Sciatic nerve (tissue), 2 donors: ENCODE data around the gene NFKBIB. TPM values are rescaled to one million over a fixed set of nuclear protein-coding genes. Genes with fewer than 3 reads are reported as not detected.
"Not testable (repeated sequence)": the region's sequence is repeated elsewhere in the genome, so short reads cannot be mapped to it uniquely, and the experiment has no call there.

Experiments
- ATAC-seq: fragments of 200-7000 bp; cut with Tn5 transposase; one replicate; pipeline ENCODE4 v1.9.1; 2020; ENCODE audit warnings: mild to moderate bottlenecking, moderate library complexity
- DNase-seq: peaks from one replicate; pipeline ENCODE4 v3.0.0-alpha.2; 2020; ENCODE audit warnings: low spot score
- intact Hi-C: fragments of 100-400 bp; cut with DNase I; formaldehyde crosslinking; loops from one replicate; pipeline ENCODE4 v1.14.2; 2022
- total RNA-seq: library from RNA; stranded (reverse); fragmentation: NEBNext Ultra II Directional; extraction: Animal tissue kit (Norgen Biotek cat#: 25700); gene quantifications from one replicate; pipeline ENCODE4 v1.2.1, GENCODE V29; 2021
- donor health status: DM: no; HTN: no; CAD: no.
- donor health status: DM: no; HTN: no; CAD: no.

NFKBIB gene
- total RNA-seq, 1 donor from 2014 or later, result 14.6 TPM

DNA sequence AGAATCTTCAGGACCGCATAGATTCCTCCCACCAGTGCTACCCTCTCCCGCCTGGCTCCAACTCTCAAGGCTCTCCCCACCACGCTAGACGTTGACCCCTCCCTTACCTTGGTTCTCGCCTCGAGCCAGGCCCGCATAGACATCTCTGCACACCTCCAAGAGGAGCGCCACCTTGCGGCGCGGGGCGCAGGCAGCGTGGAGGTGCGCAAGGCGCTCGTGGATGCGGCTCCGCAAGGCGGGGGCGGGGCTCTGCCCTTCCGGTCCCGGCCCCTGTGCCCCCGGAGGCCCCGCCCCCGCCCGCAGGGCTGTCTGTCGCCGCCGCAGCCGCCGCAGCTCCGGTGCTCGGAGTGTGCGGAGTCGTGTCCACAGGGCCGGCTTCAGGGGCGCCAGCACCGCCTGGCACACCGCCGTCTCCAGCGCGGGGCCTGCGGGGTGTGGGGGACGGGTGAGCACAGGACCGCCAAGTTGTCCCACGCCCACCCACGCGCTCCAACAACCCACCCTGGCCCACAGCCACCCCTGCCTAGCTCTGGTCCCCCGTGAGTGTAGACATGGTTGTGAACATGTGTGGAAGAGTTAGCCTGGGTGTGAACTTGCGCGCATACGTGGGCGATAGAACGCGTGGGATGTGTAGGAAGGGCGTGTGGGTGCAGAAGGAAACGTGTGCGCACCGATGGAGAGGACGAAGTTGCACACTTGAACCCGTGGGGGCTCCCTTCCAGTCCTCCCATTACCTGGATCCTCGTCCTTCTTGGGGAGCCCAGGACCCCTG, 29.7 kb upstream of the NFKBIB start:
- DNase-seq (peak; percentile 90), ATAC-seq (peak; percentile 88)
- intact Hi-C loops, result no loop called here

- intact Hi-C loops, result no loop called here
- peak; percentile 22 for ATAC-seq
Observed at GRCh38 chr19:38870612-38871011, 29.2 kb upstream of the NFKBIB start.

GRCh38 chr19:38873400-38873799, 26.4 kb upstream of the NFKBIB start:
- DNase-seq, intact Hi-C loops, ATAC-seq: not testable (repeated sequence)

More at GRCh38 chr19:38870612-38871011, 29.2 kb upstream of the NFKBIB start:
- DNase-seq, result no peak

GRCh38 chr19:38875656-38876395, 23.9 kb upstream of the NFKBIB start:
- ATAC-seq (no peak), DNase-seq (no peak)
- intact Hi-C loops, result no loop called here

DNA sequence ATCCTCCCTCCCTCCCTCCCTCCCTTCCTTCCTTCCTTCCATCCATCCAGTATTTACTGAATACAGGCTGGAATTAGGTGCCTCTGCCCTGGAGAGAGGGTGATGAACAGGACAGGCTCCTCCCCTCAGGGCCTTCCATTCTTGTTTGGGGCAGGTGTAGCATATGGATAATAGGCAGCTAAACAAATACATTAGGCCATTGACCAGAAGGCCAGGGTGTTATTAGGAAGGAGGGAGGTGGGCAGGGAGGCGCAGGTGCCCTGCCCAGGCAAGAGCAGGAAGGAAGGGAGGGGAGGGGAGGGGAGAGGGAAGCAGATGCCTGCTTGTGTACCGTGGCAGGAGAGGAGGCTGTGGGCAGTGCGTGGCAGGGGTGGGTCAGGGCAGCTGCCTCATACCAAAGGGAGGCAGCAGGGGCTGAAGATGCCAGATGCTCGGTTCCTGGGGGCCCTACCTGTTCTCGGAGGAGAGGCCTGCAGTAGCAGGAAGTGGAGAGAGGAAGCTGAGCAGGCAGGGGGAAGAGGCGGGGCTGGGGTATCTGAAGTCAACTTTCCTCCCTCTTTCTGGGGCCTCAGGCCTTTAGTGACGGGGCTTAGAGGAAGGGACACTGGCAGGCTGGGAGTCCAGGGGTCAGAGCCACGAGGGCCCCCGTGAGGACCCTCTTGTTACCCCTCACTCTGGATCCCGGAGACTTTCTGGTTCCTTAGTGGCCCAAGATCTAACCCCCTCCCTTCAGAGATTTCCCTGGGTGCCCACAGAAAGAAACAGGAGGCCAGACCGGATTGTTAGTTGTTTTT, 21.8 kb upstream of the NFKBIB start, which contains the start of gene RINL:
RINL (minus strand) TSS at position 495 of the 794 bp plus-strand sequence. CDS start 1,533 bp downstream, outside the sequence.
- DNase-seq (no peak), ATAC-seq (peak; percentile 38)

DNA sequence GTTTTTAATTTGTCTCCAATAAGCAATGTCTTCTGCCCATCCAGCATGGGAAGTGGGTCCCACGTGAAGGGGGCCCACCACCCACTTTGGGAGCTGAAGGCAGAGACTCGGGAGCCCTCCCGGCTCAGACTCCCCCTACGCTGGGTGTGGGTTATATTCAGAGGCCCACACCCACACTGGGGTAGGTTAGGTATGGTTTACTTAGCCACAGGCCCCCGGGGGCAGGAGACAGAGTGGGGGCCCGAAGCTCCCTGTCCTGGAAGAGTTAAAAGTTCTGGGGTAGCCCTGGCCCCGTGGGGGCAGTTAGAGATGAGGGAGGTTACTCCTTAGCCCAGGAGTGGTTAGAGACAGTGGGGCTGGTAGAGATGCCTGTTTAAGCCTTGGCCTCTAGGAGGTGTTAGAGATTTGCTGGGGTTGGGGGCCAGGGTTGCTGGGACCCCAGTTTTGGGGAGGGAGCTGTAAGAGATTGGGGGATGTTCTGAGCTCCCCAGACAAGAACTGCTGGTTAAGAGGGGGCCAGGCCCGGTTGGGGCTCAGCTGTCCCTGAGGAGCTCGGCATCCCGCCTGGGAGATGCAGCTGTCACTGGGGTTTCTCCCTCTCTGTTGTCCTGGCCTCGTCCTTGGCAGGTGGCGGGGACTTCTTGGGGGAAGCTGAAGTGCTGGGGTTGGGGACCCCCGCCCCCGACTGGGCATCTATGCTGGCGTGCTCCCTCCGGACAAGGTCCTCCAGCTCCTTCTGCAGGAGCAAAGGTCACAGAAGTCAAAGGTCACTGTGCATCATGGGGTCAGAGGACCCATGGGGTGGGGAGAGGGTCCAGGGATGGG, 21.0 kb upstream of the NFKBIB start:
- ATAC-seq, result peak; percentile 20
- intact Hi-C loops, result no loop called here

More for the DNA sequence above, 21.8 kb upstream of the NFKBIB start, which contains the start of gene RINL:
- intact Hi-C loops, result no loop called here

GRCh38 chr19:38879400-38879751, 20.4 kb upstream of the NFKBIB start:
- DNase-seq, result no peak
- intact Hi-C loops, result no loop called here
- ATAC-seq, result peak; percentile 7

More for the DNA sequence above, 21.0 kb upstream of the NFKBIB start:
- DNase-seq, result no peak

GRCh38 chr19:38880076-38880881, 19.5 kb upstream of the NFKBIB start:
- intact Hi-C loops, result no loop called here
- ATAC-seq, result no peak
- DNase-seq, result no peak

GRCh38 chr19:38880882-38881609, 18.7 kb upstream of the NFKBIB start:
- no peak for DNase-seq
- intact Hi-C loops, result no loop called here
- ATAC-seq, result no peak

DNA sequence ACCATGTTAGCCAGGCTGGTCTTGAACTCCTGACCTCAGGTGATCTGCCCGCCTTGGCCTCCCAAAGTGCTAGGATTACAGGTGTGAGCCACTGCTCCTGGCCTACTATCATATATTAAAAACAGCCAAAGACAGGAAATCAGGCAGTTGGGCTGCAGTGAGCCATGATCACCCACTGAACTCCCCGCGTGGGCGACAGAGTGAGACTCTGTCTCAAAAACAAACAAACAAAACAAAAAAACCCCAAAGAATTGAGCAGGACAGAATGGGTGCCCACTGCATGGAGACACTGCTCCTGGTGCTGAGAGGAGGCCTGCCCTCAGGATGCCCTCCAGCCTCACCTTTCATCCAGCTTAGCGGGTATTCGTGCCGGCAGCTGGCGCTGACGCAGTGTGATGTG, 16.5 kb upstream of the NFKBIB start:
- DNase-seq, result no peak
- ATAC-seq, result no peak
- intact Hi-C loops, result no loop called here

GRCh38 chr19:38884691-38885090, 15.1 kb upstream of the NFKBIB start:
- intact Hi-C loops, DNase-seq, ATAC-seq: not testable (repeated sequence)

- DNase-seq (no peak), ATAC-seq (no peak)
- intact Hi-C loops, result no loop called here
Observed at GRCh38 chr19:38888876-38889275, 10.9 kb upstream of the NFKBIB start.

DNA sequence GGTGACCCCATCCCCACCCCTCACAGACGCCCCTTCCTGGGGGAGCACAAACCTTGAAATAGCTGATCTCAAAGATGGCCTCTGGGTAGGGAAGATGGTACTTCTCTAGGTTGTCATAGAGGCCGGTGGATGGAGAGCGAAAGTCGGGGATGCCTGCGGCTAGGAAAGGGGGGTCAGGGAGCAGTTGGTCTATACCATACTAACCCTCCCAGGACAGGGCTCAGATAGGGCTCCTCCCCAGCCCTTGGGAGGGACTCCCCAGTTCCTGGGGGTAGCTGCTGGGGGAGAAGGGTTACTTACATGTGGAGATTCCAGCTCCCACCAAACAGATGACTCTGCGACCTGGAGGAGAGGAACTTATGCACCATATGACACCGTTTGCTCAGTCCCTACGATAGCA, 10.0 kb upstream of the NFKBIB start:
- ATAC-seq (no peak), DNase-seq (no peak)
- intact Hi-C loops, result no loop called here

GRCh38 chr19:38890686-38891085, 9.1 kb upstream of the NFKBIB start:
- no peak for DNase-seq
- ATAC-seq, result no peak
- intact Hi-C loops, result no loop called here

- ATAC-seq (no peak), DNase-seq (no peak)
- intact Hi-C loops, result no loop called here
Observed at GRCh38 chr19:38891771-38892170, 8.0 kb upstream of the NFKBIB start.

DNA sequence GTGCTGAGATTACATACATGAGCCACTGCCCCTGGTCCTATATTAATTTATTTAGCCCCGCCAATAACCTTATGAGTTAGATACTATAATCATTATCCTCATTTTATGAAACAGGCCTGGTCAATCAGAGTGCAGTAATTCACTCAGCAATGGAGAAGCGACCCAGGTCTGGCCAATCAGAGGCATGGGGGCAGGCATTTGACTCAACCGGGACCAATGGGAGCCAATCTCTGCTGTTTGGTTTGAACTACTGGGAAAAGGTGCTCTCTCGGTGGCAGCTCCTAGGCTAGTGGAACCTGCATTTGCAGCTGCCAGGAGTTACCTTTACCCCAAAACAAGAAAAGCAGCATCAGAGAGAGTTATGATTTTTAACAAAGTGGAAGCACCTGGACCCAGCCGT, 6.9 kb upstream of the NFKBIB start:
- DNase-seq, result no peak
- intact Hi-C loops, result no loop called here
- ATAC-seq, result no peak

GRCh38 chr19:38893341-38893771, 6.4 kb upstream of the NFKBIB start:
- ATAC-seq (no peak), DNase-seq (no peak)
- intact Hi-C loops, result no loop called here
